Measurements from ENCODE around the gene RNF114.

GRCh38 chr20:49945701-49946477, 9.7 kb downstream of the RNF114 start:
- TF ChIP-seq CTCF (conservative IDR thresholded peaks at IDR 0.05; ENCODE audit: low read depth, low read length) (no peak), EZH2 (IDR thresholded peaks at IDR 0.05; ENCODE audit: borderline replicate concordance, low read depth, low read length, poor library complexity, severe bottlenecking) (no peak)
